CD4-positive, alpha-beta T cell (primary cell): Measurements from ENCODE around the gene CCDC146. TPM values are rescaled to one million over a fixed set of nuclear protein-coding genes. Genes with fewer than 3 reads are reported as not detected.

Experiments used
- ATAC-seq: fragments of 200-7000 bp; cut with Tn5 transposase; one replicate; pipeline ENCODE4 v1.10.0; 2022; ENCODE audit warnings: mild to moderate bottlenecking; ENCODE audit not compliant: poor library complexity
- CTCF ChIA-PET: fragments of 350-600 bp; sonication (Branson Sonifier 250); formaldehyde crosslinking; loops from one replicate; lab custom pipeline; 2021; ENCODE audit warnings: antibody characterized with exemption, inconsistent platforms; lab: Charles Lee
- POLR2A ChIA-PET: fragments of 350-600 bp; sonication (Branson Sonifier 250); formaldehyde crosslinking; loops from one replicate; lab custom pipeline; 2021; ENCODE audit warnings: antibody characterized with exemption, inconsistent platforms; lab: Charles Lee
- DNase-seq, 14 experiments: peaks; one replicate each; pipeline ENCODE4 v3.0.0-alpha.2; 2013 to 2020; ENCODE audit warnings: mixed read lengths in 2 of 14
- H3K27ac ChIP-seq, 2 donors: one replicate each; pipeline versions ENCODE4 v1.5.1 to v1.7.0; 2013; ENCODE audit warnings: low read length in 2 of 2, low read depth in 1 of 2, mild to moderate bottlenecking in 1 of 2
- H3K27me3 ChIP-seq, 2 experiments: 1 replicate in 1 of 2; 2 replicates in 1 of 2; pipeline versions ENCODE4 v1.6.1 to v1.7.0; 2013; ENCODE audit warnings: low read length in 2 of 2, control low read depth in 1 of 2, mild to moderate bottlenecking in 1 of 2, moderate library complexity in 1 of 2; ENCODE audit not compliant: insufficient read depth in 2 of 2, control insufficient read depth in 1 of 2
- H3K36me3 ChIP-seq: one replicate; pipeline ENCODE4 v1.6.1; 2013; ENCODE audit warnings: low read length, control low read depth; ENCODE audit not compliant: insufficient read depth
- H3K4me1 ChIP-seq: one replicate; pipeline ENCODE4 v1.6.1; 2013; ENCODE audit warnings: low read length, control low read depth; ENCODE audit not compliant: insufficient read depth
- H3K4me3 ChIP-seq: one replicate; pipeline ENCODE4 v1.5.1; 2013; ENCODE audit warnings: mild to moderate bottlenecking, low read length, moderate library complexity
- H3K9me3 ChIP-seq, 2 experiments: 1 replicate in 1 of 2; 2 replicates in 1 of 2; pipeline versions ENCODE4 v1.6.1 to v1.7.0; 2013; ENCODE audit warnings: low read length in 2 of 2, mild to moderate bottlenecking in 2 of 2, control low read depth in 1 of 2, moderate library complexity in 1 of 2; ENCODE audit not compliant: control insufficient read depth in 1 of 2, insufficient read depth in 1 of 2
- H3K27ac Mint-ChIP-seq: one replicate; pipeline ENCODE4 v1.8.0; 2020; ENCODE audit warnings: mixed read lengths
- H3K27me3 Mint-ChIP-seq: one replicate; pipeline ENCODE4 v1.8.0; 2021; ENCODE audit warnings: mixed read lengths
- H3K36me3 Mint-ChIP-seq: one replicate; pipeline ENCODE4 v1.8.0; 2021; ENCODE audit warnings: low read depth, mixed read lengths
- H3K4me1 Mint-ChIP-seq: one replicate; pipeline ENCODE4 v1.8.0; 2021; ENCODE audit warnings: low read depth, mixed read lengths
- H3K4me3 Mint-ChIP-seq: one replicate; pipeline ENCODE4 v1.8.0; 2020; ENCODE audit warnings: mild to moderate bottlenecking, mixed read lengths
- H3K9me3 Mint-ChIP-seq: one replicate; pipeline ENCODE4 v1.8.0; 2020; ENCODE audit warnings: mixed read lengths
- intact Hi-C, 2 experiments: fragments of 100-400 bp; cut with DNase I in 1 of 2; cut with micrococcal nuclease in 1 of 2; formaldehyde crosslinking; loops; one replicate each; pipeline versions ENCODE4 v1.15.1 to v1.9.0; 2023 to 2025; cut with DNase I, micrococcal nuclease
- total RNA-seq, 174 experiments: library from RNA in 2 of 174; stranded (reverse) in 2 of 174; gene quantifications; one replicate each; pipeline ENCODE4 v1.2.3 and lab custom pipeline; 2021 to 2026
- TF ChIP-seq, protein P1 (sequence below): fragments of 200-600 bp; IDR thresholded peaks from one replicate; pipeline ENCODE4 v1.8.0; 2022; ENCODE audit warnings: antibody characterized with exemption, mild to moderate bottlenecking

CCDC146 gene
- total RNA-seq, 2 experiments from 2014 or later: 10.3 to 10.5 TPM

DNA sequence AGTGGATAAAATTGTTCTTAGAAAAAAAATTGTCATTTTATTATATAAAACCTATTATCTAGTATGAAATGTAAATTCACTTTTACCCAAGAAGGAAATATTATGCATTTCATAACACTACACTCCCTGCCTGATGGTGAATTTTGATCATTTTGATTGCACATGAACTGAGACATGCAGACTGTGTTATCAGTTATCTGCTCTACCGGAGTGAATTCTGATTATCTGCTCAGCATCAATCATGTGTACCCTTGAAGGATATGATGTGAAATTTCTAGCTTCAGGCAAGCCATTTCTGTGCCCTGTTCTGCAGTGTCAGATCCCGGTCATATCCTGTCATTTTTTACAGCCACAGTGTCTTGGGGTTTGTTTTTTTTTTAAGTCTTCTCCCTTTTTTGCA lies 162.2 kb downstream of the CCDC146 start:
- ATAC-seq (no peak), DNase-seq (no peak)
- Histone ChIP-seq H3K36me3 (no peaks in the 10 kb centered on the region), H3K4me3 (no peak overlapping the region), H3K27ac (no peak overlapping the region), H3K27me3 (no peaks in the 10 kb centered on the region), H3K9me3 (peaks cover 0 to 4% of the 10 kb centered on the region in 2 experiments), H3K4me1 (no peaks in the 10 kb centered on the region)
- Mint-ChIP-seq H3K36me3 (peaks cover 45% of the 10 kb centered on the region), H3K4me1 (no peaks in the 10 kb centered on the region), H3K9me3 (no peaks in the 10 kb centered on the region), H3K27ac (no peak overlapping the region), H3K27me3 (no peaks in the 10 kb centered on the region), H3K4me3 (no peak overlapping the region)
- ChIA-PET CTCF (interaction anchor here (0.7 kb wide), 1 partner anchor 192 kb away, joined by 3 read pairs; no protein-coding TSS in a partner anchor), POLR2A (no interaction called here)
- intact Hi-C loops: no loop called here
- TF ChIP-seq, protein P1, sequence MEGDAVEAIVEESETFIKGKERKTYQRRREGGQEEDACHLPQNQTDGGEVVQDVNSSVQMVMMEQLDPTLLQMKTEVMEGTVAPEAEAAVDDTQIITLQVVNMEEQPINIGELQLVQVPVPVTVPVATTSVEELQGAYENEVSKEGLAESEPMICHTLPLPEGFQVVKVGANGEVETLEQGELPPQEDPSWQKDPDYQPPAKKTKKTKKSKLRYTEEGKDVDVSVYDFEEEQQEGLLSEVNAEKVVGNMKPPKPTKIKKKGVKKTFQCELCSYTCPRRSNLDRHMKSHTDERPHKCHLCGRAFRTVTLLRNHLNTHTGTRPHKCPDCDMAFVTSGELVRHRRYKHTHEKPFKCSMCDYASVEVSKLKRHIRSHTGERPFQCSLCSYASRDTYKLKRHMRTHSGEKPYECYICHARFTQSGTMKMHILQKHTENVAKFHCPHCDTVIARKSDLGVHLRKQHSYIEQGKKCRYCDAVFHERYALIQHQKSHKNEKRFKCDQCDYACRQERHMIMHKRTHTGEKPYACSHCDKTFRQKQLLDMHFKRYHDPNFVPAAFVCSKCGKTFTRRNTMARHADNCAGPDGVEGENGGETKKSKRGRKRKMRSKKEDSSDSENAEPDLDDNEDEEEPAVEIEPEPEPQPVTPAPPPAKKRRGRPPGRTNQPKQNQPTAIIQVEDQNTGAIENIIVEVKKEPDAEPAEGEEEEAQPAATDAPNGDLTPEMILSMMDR: no peak

DNA sequence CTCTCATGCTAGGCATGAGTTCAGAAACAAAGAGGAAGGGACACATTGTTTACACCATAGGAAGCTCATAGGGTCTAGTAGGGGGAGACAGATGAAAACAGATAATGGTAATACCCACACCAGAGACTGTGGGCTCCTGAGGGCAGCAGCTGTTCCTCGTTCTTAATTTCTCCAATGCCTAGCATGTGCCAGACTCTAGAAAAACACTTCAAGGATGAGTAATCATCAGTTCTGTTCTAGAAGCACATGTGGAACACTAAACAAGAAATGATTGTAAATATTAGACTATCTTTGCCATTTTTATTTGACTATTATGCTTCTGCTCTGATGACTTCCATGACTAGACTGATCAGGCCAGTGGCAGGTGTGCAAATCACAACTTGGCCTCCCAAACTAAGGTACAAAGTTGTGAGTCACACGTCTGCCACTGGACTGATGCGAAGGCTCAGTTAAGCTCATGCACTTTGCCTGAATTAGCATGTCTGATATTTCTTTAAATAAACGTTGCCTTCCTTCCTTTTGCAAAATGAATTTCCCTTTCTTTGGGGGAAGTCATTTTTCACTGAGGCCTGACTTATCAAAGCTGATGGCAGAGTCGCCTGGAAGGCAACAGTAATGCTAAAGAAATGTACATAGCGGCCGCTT lies 166.4 kb downstream of the CCDC146 start:
- POLR2A ChIA-PET: no interaction called here
- H3K9me3 ChIP-seq: peaks cover 0 to 4% of the 10 kb centered on the region in 2 experiments
- H3K36me3 Mint-ChIP-seq: peaks cover 58% of the 10 kb centered on the region
- no peak for DNase-seq
- H3K36me3 ChIP-seq: no peaks in the 10 kb centered on the region
- no peak for ATAC-seq
- H3K4me1 ChIP-seq: no peaks in the 10 kb centered on the region
- no peaks in the 10 kb centered on the region for H3K9me3 Mint-ChIP-seq
- TF ChIP-seq, protein P1: no peak
- CTCF ChIA-PET: no interaction called here
- intact Hi-C loops: no loop called here
- no peak overlapping the region for H3K4me3 Mint-ChIP-seq
- no peaks in the 10 kb centered on the region for H3K27me3 Mint-ChIP-seq
- no peaks in the 10 kb centered on the region for H3K27me3 ChIP-seq
- no peak overlapping the region for H3K27ac ChIP-seq
- no peak overlapping the region for H3K27ac Mint-ChIP-seq
- no peaks in the 10 kb centered on the region for H3K4me1 Mint-ChIP-seq
- no peak overlapping the region for H3K4me3 ChIP-seq

DNA sequence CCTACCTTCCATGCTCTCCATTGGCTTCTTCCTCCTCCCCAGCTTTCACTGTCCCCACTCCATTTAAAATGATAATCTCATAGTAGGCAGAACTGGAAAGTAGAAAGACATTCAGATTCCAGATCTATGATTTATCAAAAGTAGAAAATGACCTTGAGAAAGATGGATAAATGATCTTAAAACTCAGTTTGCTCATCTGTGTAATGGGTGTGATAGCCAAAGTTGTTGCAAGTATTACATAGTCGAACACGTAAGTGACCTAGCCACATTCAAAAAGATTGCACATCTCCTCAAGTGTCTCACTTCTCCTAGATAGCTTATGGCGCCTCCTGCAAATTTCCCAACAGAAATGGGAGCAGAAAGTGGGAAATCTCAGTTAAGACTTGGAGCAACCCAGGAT lies 167.0 kb downstream of the CCDC146 start:
- H3K4me3 ChIP-seq: no peak overlapping the region
- H3K9me3 Mint-ChIP-seq: no peaks in the 10 kb centered on the region
- H3K36me3 Mint-ChIP-seq: peaks cover 64% of the 10 kb centered on the region
- H3K4me1 Mint-ChIP-seq: no peaks in the 10 kb centered on the region
- ATAC-seq (no peak), DNase-seq (no peak)
- TF ChIP-seq, protein P1: no peak
- H3K27me3 ChIP-seq: no peaks in the 10 kb centered on the region
- no peak overlapping the region for H3K27ac Mint-ChIP-seq
- no peak overlapping the region for H3K27ac ChIP-seq
- intact Hi-C loops: no loop called here
- peaks cover 0 to 4% of the 10 kb centered on the region in 2 experiments for H3K9me3 ChIP-seq
- no peaks in the 10 kb centered on the region for H3K36me3 ChIP-seq
- no peak overlapping the region for H3K4me3 Mint-ChIP-seq
- H3K27me3 Mint-ChIP-seq: no peaks in the 10 kb centered on the region
- CTCF ChIA-PET: no interaction called here
- POLR2A ChIA-PET: no interaction called here
- H3K4me1 ChIP-seq: no peaks in the 10 kb centered on the region
